Activated CD4-positive, alpha-beta T cell treated with anti-CD3 and anti-CD28 coated beads, Interleukin-2, amount 50 U/mL, for 1 hour (primary cell): Measurements from ENCODE around the gene FGF11.

Experiments
- DNase-seq: peaks from one replicate; pipeline ENCODE4 v3.0.0-alpha.2; 2020

The FGF11 gene

DNA sequence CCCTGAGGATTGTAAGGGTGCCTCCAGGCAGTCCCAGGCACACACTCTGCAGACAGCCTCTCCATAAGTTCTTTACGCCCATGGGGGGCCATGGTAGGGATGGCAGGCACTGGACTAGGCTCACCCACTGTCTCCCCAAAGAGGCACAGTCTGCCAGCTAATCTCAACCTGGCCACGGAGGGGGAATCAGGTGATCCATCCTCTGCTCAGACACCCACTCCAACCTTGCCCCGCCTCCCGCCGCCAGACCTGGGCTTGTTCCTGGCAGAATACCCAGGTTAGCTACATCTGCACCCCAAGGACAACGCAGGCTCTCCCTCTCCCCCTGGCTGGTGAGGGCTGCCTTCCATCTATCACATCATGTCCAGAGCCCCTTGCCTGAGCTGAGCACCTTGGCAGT is 30.4 kb upstream of the FGF11 start:
- no peak for DNase-seq

DNA sequence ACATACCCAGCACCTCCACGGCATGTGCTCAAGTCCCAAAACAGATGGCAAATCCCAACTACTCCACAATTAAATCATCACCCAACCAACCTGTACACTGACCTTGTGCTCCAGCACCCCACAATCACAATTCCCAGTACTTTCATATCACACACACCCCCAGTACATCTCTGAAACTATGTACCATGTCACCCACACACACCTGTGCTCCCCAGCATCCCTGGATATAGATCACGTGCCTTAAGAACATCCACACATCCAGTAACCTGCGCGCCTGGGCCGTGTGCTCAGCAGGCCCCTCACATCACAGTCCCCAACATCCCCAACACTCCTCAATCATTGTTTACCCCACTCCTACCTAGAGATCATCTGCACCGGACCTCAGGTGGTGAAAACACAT is 29.6 kb upstream of the FGF11 start:
- DNase-seq, result no peak

DNA sequence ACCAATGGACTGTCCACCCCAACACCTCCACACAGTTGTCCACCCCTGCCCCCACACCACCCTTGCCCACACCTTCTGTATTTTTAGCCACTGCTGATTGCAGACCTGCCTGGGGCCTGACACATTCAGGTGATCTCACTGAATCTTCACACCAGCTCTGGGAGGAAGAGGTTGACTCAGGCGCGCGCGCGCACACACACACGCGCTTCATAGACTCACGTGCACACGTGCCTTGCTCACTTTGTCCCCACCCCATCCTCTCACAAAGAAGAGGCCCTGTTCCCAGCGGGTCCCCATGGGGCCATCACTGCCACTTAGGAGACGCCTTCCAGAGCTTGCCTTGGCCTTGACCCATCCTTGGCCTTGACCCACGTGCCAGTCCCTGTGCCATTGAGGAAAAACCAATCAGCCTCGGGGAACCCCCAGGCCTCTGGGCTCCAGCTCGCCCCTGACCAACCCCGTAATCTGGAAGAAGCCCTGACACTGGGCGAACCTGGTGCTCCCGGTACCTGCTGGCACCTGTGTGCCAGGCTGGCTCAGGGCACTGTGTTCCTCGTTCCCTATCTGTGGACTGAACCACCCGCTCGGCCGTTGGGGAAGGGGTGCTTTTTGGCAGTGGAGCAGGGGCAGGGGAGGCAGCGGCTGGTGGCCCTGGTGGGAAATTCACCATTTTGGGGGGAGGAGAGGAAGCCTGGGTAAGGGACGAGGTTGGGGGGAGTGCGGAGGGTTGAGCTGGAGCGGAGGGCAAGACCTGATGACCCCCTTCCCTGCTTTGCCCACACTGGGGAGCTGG is 28.5 kb upstream of the FGF11 start:
- no peak for DNase-seq

DNA sequence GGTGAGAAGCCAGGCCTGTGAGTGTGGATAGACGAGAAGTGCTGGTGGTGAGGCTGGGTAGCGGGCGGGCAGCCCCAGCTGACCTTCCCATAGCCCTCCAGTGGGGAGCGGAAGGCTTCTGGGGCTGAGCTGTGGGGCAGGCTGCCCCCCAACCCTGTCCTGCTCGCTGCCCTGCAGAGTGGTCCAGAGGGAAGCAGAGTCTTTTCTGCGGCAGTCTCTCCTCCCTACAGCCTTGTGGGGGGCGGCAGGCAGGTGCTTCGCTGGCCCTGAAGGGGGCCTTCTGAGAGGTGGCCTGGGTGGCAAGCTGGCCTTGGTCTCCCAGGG is 27.9 kb upstream of the FGF11 start:
- DNase-seq, result no peak

DNA sequence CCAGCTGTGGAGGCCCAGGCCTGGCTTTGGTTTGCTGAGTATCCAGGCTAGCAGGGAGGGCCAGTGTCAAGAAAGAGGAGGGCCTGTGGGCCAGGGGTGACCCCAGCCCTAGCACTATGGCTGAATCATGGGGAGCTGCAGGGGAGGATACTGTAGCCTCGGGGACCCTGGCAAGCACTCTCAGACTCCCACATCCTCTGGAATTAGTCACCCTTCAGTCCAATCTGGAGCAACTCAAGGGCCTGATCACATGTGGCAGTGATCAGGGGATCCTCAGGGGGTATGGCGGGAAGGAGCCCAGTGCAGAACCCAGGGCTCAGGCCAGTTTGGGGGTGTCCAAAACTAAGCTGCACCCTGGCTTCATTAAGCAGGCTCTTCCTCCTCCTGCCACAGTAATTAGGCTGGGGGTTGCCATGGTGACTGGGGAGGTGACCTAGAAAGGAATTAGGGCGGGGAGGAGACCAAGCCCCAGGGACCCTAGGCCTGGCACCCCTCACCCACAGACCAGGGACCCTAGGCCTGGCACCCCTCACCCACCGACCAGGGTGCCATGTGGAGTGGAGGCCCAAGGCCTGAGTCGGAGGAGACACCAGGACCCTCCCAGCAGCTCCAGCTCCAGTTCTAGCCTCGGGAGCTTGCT is 25.8 kb upstream of the FGF11 start:
- DNase-seq, result no peak

DNA sequence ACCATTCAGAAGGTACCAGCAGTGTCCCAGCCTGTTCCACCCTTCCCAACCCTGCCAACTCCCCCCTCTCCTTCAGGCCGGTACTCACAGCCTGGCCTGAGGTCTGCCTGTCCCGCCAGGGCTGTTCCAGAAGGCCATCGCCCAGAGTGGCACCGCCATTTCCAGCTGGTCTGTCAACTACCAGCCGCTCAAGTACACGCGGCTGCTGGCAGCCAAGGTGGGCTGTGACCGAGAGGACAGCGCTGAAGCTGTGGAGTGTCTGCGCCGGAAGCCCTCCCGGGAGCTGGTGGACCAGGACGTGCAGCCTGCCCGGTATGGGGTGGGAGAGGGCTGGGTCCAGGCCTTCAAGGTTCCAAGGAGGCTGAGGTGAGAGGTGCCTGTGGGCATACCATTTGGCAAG is 24.5 kb upstream of the FGF11 start:
- DNase-seq, result no peak

DNA sequence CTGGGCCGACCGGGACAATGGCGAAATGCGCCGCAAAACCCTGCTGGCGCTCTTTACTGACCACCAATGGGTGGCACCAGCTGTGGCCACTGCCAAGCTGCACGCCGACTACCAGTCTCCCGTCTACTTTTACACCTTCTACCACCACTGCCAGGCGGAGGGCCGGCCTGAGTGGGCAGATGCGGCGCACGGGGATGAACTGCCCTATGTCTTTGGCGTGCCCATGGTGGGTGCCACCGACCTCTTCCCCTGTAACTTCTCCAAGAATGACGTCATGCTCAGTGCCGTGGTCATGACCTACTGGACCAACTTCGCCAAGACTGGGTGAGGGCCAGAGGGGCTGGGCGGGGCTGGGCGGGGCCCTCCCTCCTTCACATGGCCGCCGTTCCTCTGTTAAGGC is 23.5 kb upstream of the FGF11 start:
- no peak for DNase-seq

DNA sequence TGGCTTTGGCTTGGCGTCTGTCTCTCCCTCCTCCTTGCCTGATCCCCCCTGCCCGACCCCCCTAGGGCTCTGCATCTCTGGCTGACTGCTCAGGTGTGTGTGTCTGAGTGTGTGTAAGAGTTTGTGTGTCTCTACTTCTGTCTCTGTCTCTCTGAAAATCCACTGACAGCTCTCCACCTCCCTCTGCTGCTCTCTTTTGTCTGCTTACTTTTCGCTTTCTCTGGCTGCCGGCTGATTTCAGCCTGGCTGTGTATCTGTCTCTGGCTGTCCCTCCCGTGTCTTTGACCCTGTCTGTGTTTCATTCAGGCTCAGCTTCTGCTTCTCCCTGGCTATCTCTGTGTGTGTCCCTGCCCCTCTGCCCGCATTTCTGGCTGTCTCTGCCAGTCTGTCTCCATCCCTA is 23.0 kb upstream of the FGF11 start:
- no peak for DNase-seq

DNA sequence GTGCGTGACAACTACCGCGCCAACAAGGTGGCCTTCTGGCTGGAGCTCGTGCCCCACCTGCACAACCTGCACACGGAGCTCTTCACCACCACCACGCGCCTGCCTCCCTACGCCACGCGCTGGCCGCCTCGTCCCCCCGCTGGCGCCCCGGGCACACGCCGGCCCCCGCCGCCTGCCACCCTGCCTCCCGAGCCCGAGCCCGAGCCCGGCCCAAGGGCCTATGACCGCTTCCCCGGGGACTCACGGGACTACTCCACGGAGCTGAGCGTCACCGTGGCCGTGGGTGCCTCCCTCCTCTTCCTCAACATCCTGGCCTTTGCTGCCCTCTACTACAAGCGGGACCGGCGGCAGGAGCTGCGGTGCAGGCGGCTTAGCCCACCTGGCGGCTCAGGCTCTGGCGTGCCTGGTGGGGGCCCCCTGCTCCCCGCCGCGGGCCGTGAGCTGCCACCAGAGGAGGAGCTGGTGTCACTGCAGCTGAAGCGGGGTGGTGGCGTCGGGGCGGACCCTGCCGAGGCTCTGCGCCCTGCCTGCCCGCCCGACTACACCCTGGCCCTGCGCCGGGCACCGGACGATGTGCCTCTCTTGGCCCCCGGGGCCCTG is 22.2 kb upstream of the FGF11 start:
- no peak for DNase-seq

DNA sequence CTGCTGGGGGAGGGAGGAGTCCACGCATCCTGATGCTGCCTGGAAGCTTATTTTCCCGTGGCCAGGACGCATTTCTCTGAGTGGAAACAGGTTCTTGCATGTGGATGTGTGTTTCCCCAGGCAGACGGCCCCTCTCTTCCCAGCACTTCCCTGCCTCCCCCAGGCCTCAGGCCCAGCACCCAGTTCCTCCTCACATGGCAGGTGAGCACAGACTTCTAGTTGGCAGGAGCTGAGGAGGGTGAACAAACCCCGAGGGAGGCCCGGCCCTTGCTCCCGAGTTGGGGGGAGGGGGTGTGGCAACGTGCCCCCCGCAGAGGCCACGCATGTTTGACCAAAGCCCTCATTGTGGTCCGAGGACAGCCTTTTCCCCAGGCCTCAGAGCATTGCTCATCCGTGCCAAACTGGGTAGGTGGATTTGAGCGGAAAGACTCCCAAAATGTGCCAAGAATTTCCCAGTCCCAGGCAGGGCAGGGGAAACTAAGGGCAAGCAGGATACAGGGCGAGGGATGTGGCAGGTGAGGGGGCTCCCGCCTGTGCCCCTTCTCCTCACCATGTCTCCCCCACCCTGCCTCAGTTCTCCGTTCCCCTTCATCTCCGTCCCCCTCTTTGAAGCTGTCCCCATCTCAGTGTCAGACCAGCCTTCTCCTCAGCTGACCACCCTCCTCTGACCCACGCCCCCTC is 20.7 kb upstream of the FGF11 start:
- no peak for DNase-seq

DNA sequence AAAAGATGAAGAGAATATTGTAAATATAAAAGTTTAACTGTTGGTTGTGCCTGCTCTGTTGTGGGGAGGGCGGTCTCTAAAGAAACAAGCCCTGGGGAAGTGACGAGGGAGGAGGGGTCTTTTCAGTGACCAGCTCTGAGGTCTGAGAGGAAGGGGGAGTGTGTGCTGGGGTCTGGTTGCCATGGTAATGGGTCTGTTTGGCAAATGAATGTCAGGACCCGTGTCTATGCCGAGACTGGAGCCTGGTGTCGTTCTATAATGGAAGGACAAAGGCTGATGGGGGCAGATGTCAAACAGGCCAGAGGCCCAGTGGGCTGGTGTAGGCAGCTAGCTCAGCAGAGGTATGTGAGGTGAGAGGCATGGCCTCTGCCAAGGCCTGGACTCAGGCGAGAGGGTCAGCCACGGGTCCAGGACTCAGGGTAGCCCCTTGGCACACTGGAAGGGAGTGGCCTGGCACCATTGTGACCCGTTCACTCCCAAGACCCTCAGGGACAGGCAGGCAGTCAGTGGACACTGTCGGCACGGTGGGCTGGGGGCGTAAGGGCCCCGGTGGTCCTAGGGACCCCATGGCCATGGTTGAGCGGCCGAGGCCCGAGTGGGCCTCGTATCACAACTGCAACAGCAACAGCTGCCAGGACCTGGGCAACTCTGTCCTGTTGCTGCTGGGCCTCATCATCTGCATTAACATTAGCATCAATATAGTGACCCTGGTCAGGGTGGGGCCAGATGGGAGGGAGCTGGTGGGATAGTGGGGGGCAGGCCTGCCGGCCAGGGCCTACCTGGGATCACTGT is 19.3 kb upstream of the FGF11 start, which contains the start of gene SPEM1:
TSS of gene SPEM1 (plus strand) at position 506 of the 792 bp plus-strand sequence. CDS start at position 567, 61 bp downstream.
- no peak for DNase-seq

DNA sequence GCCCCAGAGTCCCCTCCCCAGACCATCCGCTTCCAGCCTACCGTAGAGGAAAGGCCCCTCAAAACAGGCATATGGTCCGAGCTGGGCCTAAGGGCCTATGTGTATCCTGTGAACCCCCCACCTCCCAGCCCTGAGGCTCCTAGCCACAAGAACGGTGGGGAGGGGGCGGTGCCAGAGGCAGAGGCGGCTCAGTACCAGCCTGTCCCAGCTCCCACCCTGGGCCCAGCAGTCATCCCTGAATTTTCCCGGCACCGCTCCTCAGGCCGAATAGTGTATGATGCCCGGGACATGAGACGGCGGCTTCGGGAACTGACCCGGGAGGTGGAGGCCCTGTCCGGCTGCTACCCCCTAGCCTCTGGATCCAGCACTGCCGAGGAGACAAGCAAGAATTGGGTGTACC is 18.1 kb upstream of the FGF11 start:
- DNase-seq, result no peak

DNA sequence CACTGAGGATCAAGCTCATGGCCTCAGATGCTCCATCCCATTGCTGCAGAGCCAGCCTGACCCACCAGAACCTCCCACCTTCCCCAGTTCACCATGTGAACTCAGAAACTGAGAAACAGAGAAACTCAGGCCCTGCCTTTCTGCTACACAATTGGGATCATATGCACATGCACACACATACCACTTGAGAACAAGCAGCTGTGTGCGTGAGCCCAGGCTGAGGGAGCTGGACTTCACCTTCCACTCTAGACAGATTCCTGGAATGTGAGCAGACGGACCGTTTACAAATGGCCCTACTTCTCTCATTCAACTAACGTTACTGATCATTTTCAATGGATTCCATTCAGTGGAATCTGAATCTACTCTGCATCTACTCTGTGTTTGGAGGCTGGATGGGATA is 15.6 kb upstream of the FGF11 start:
- no peak for DNase-seq

DNA sequence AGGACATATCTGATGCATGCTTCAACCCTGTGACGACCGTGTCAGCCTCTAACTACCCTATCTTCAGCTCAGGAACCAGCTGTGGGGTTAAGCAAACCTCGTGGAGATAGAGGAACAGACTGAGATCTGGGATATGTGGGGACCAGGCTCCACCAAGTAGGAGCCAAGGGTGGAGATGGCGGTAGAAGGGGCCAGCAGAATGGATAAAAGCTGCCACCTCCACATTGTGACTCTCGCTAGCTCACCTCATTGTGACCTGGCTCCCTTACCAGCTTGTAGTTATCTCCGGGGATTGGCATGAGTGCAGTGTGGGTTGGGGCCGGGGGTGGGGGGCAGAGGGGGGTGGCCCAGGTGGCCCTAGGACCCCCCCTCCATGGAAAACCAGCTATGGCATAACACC is 14.0 kb upstream of the FGF11 start, which contains the start of gene SPEM2:
TSS of gene SPEM2 (plus strand) at position 301 of the 400 bp plus-strand sequence. CDS start at position 374, 73 bp downstream.
- no peak for DNase-seq

DNA sequence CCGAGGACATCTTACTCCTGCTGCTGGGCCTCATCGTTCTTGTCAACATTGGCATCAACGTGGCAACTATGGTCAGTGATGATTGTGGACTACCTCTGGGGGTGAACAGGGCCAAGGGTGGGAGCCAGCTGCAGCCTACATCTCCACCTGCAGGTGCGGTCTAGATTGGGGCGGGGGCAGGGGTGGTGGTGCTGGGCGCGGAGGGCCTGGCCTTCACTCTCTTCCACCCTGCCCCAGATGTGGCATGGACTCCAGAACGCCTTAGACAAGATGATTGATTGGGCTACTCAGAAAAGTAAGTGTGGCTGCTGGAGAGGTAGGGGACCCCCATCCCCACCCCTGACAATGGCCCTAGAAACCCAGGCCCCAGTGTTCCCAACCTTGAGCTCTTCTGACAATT is 13.6 kb upstream of the FGF11 start:
- no peak for DNase-seq

DNA sequence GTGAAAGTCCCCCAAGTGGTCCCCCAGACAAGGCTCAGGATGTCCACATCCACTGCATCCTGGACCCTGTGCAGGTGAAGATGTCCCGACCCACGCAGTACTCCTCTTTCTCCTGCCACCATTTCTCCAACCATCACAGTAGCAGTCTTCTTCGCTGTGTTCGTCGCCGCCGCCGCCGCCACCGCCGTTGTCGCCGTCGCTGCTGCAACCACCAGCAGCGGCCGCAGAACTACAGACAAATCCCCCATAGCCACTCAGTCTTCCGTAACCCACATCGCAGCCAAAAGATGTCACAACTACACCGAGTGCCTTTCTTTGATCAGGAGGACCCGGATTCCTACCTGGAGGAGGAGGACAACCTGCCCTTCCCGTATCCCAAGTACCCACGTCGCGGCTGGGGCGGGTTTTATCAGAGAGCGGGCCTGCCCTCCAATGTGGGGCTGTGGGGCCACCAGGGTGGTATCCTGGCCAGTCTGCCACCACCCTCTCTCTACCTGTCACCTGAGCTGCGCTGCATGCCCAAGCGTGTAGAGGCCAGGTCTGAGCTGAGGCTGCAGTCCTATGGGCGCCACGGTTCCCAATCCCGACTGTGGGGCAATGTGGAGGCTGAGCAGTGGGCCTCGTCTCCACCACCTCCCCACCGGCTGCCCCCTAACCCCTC is 13.0 kb upstream of the FGF11 start:
- DNase-seq, result no peak

DNA sequence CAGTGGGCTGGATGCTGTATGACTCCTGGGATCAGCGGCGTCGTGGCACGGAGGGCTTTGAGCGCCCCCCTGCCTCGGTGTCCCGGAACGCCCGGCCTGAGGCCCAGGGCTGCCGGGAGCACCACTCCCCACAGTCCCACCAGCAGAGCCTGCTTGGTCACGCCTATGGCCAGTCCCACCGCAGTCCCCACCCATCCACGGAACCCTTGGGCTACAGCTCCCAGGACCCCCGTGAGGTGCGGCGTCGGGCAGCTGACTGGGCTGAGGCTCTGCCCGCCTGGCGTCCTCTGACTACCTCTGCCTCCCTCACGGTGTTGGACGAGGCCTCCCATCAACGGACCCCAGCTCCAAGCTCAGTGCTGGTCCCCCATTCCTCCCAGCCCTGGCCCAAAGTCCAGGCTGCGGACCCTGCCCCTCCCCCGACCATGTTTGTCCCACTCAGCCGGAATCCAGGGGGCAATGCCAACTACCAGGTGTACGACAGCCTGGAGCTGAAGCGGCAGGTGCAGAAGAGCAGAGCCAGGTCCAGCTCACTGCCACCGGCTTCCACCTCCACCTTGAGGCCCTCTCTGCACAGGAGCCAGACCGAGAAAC is 12.3 kb upstream of the FGF11 start:
- no peak for DNase-seq

DNA sequence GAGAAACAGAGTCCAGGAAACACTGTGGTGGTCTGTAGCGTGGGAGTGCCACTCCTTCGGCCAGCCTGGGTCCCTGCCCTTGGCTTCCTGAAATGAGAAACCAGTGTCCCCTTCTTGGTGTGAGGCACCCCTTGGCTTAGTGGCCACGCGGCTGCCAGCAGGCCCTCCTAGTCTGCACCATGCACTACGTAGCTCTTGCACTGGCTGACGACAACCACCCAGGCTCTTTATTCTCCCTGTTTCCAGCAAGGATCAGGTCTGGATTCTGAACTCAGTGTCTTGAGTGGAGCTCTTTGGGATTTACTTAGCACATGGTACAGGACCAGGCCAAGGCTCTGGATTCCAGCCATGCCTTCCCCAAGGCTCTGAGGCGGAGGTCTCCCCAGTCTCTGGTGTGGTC is 11.8 kb upstream of the FGF11 start:
- DNase-seq, result no peak

DNA sequence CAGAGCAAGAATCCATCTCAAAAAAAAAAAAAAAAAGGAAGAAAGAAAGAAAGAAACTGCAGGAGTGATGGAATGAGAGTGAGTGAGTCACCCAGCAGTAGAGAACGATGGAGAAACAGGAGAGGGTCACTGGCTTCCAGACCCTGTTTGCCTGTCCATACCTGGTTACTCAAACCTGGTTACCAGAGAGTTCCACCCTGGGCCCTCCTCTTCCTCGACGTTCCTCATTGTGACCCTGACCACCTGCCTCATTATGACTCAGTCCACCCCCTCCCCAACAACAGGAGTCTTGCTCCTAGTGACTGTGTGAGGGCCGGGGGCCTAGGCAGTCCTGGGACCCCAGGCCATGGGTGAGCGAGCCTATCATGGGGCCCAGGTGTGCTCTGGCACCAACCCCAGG is 10.8 kb upstream of the FGF11 start, which contains the start of gene SPEM3:
TSS of gene SPEM3 (plus strand) at position 301 of the 400 bp plus-strand sequence. CDS start at position 347, 46 bp downstream.
- no peak for DNase-seq

DNA sequence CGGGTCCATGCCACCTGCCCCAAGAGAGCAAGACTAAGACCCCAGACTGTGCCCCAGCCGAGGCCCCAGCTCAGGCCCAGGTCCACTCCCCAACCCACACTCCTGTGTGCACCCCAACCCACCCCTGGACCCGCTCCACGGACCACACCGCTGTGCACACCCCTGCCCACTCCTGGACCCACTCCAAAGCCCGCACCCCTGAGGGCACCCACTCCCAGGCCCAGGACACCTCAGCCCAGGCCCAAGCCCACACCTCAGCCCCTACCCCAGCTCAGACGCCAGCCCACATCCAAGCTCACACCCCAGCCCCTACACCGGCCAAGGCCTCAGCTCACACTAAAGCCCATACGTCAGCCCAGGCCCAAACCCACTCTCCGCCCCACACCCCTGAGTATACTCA is 9.6 kb upstream of the FGF11 start:
- no peak for DNase-seq

DNA sequence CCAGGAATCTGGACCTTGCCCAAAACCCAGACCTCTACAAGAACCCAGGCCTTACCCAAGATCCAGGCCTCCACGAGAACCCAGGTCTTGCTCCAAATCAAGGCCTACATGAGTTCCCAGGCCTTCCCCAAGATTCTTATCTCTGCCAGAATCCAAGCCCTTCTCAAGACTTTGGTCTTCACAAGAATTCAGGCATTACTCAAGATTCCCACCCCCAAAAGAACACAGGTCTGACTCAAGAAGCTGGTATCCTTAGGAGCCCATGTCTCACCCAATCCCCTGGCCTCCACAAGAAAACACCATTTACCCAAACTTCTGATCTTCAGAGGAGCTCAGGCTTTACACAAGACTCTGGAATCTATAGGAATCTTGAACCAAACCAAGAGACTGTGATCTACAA is 8.1 kb upstream of the FGF11 start:
- no peak for DNase-seq

DNA sequence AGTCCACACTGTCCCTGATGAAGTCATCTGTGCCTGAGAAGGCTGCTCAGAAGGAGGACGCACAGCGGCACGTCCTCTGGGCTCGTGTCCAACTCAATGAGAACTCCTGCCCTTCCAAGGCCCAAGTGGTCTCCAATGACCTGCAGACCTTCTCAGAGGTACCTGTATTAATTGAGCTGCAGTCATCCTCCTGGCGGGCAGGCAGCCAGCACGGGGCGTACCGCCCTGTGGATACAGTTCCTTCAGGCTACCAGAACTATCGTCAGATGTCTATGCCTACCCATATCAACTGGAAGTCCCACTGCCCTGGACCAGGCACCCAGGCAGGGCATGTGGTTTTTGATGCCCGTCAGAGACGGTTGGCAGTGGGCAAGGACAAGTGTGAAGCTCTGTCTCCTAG is 7.0 kb upstream of the FGF11 start:
- no peak for DNase-seq
